ENCODE data around the gene SPATA20. TPM values are rescaled to one million over a fixed set of nuclear protein-coding genes. Genes with fewer than 3 reads are reported as not detected.

SPATA20 gene
- polyA plus RNA-seq, 1 donor from 2014 or later = 53.5 TPM

- no peak overlapping the region for H3K27ac ChIP-seq (ENCODE audit: low read length)
- H3F3A ChIP-seq (ENCODE audit: insufficient read depth, low read length, poor library complexity, severe bottlenecking) = no peaks in the 10 kb centered on the region
- H3K4me3 ChIP-seq (ENCODE audit: low read length) = no peak overlapping the region
- H2AFZ ChIP-seq (ENCODE audit: low read depth, low read length) = no peak overlapping the region
- H3K79me2 ChIP-seq (replicated peaks; ENCODE audit: insufficient read depth, low read length) = no peaks in the 10 kb centered on the region
- peaks cover 15% of the 10 kb centered on the region for H3K27me3 ChIP-seq (ENCODE audit: insufficient read depth, low read depth, low read length)
- TF ChIP-seq MXI1 (conservative IDR thresholded peaks at IDR 0.05; ENCODE audit: poor library complexity, severe bottlenecking) (no peak), EZH2 (IDR thresholded peaks at IDR 0.05; ENCODE audit: borderline replicate concordance, insufficient read depth, low read length, poor library complexity, severe bottlenecking) (no peak), POLR2AphosphoS5 (IDR thresholded peaks at IDR 0.05) (no peak)
- no peak overlapping the region for H3K9ac ChIP-seq (ENCODE audit: low read length)
- H4K20me1 ChIP-seq (ENCODE audit: insufficient read depth) = no peaks in the 10 kb centered on the region
- no peaks in the 10 kb centered on the region for H3K36me3 ChIP-seq (ENCODE audit: insufficient read depth, low read length)
- H3K4me2 ChIP-seq (ENCODE audit: low read length) = no peak overlapping the region
- H3K9me3 ChIP-seq (ENCODE audit: low read length) = no peaks in the 10 kb centered on the region
- no peaks in the 10 kb centered on the region for H3K9me2 ChIP-seq (ENCODE audit: insufficient read depth, low read length)
Measured at GRCh38 chr17:50554201-50554600, 7.2 kb downstream of the SPATA20 start.

GRCh38 chr17:50556803-50557202 is 9.8 kb downstream of the SPATA20 start:
- Histone ChIP-seq H2AFZ (ENCODE audit: low read depth, low read length) (no peak overlapping the region), H3K27me3 (ENCODE audit: insufficient read depth, low read depth, low read length) (peaks cover 35% of the 10 kb centered on the region)

More at GRCh38 chr17:50556803-50557202, 9.8 kb downstream of the SPATA20 start:
- H3K9ac ChIP-seq (ENCODE audit: low read length) = no peak overlapping the region
- TF ChIP-seq EP300 (conservative IDR thresholded peaks at IDR 0.05; ENCODE audit: poor library complexity, severe bottlenecking) (no peak), MXI1 (conservative IDR thresholded peaks at IDR 0.05; ENCODE audit: poor library complexity, severe bottlenecking) (no peak), REST (IDR thresholded peaks at IDR 0.05; ENCODE audit: borderline replicate concordance) (no peak), EZH2 (IDR thresholded peaks at IDR 0.05; ENCODE audit: borderline replicate concordance, insufficient read depth, low read length, poor library complexity, severe bottlenecking) (no peak), TAF1 (IDR thresholded peaks at IDR 0.05; ENCODE audit: low read depth) (no peak), POLR2AphosphoS5 (IDR thresholded peaks at IDR 0.05) (no peak), RAD21 (conservative IDR thresholded peaks at IDR 0.05) (no peak), SMC3 (conservative IDR thresholded peaks at IDR 0.05; ENCODE audit: poor library complexity) (no peak), CTCF (IDR thresholded peaks at IDR 0.05; ENCODE audit: poor library complexity, severe bottlenecking) (no peak)
- no peaks in the 10 kb centered on the region for H4K20me1 ChIP-seq (ENCODE audit: insufficient read depth)
- no peak overlapping the region for H3K27ac ChIP-seq (ENCODE audit: low read length)
- no peaks in the 10 kb centered on the region for H3K9me2 ChIP-seq (ENCODE audit: insufficient read depth, low read length)
- no peaks in the 10 kb centered on the region for H3F3A ChIP-seq (ENCODE audit: insufficient read depth, low read length, poor library complexity, severe bottlenecking)
- no peak overlapping the region for H3K4me2 ChIP-seq (ENCODE audit: low read length)
- no peaks in the 10 kb centered on the region for H3K36me3 ChIP-seq (ENCODE audit: insufficient read depth, low read length)
- H3K9me3 ChIP-seq (ENCODE audit: low read length) = no peaks in the 10 kb centered on the region
- H3K4me3 ChIP-seq (ENCODE audit: low read length) = no peak overlapping the region
- H3K79me2 ChIP-seq (replicated peaks; ENCODE audit: insufficient read depth, low read length) = no peaks in the 10 kb centered on the region

Measured in neural cell (in vitro differentiated cells).